Measurements from ENCODE around the gene PTGES2.

Gene PTGES2

DNA sequence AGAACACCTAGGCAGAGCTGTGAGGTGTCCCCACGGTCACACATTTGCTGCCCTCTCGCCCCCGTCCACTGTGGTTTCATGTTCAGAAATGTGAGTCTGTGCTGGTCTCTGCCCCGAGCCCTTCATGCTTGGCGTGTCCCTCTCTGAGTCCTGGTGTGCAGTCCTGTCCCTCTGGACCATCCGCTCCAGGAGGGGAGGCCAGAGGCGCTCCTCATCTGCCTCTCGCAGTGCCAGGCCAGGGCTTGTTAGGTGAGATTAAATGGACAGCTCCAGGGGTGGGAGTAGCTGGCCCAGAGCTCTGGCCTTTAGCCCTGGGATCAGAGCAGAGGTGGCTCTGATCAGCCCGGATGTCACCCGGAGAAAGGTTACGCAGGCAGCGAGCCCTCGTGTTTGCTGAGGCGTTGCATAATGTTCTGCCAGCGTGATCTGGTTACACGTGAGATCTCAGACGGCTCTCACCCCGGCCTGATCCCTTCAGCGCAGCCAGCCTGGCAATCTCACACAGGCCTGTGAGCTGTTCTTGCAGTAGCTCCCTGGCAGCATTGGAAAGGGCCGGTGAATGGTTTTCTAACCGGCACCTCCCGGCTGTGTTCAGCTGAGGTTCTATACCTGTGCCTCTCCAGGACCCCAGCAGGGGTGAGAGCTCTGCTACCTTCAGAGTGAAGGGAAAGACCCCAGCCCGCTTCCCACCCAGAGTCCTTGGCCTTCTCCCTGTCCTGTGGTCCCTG is 24.5 kb downstream of the PTGES2 start:
- no peak for DNase-seq (ENCODE audit: low read depth)

DNA sequence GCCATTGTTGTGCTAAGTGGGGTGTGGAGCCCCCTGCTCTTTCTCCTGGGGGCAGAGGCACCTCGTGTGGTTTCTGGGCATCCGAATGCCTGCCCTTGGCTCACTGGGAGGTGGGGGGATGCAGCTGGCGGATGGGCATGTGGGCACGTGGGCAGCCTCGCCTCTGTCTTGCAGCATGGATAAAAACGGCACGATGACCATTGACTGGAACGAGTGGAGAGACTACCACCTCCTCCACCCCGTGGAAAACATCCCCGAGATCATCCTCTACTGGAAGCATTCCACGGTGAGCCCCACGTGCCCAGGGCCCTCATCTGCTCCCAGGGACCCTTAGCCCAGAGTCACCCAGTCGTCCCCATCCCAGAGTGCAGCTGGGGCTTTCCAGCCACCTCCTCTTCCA is 25.3 kb downstream of the PTGES2 start:
- DNase-seq (ENCODE audit: low read depth) = no peak

DNA sequence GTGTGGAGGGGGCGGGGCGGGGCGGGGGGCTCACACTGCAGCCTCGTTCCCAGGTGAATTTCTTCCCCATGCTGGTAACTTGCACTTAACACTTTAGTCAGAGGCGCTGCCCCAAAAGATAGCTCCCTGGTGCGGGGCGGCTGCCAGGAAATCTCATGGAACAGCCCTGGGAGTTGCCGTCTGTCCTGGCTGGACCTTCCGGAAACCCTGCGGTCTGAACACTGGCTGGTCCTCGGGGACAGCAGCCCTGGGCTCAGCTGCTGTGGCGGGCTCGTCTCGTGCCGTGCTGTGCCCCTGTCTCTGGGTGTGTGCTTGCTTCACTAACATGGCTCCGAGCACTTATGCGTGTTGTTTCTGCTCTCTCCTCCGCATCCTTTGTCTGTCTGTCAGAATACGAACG is 25.8 kb downstream of the PTGES2 start:
- DNase-seq (ENCODE audit: low read depth) = no peak

DNA sequence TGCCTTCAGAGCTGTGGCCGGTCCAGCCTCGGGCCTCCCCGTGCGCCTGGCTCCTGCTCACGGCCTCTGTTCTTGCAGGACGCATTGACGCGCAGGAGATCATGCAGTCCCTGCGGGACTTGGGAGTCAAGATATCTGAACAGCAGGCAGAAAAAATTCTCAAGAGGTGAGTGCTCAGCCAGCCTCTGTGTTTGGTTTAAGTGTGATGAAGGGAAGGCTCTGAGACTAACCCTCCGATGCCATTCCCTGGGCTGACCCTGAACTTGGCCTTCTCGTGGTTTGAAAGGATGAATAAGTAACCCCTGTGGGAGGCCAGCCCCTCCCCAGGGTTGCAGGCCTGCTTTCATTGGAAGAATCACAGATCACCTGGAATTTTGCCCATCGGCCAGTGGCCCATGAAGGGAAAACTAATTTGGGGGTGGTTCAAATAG is 26.3 kb downstream of the PTGES2 start:
- no peak for DNase-seq (ENCODE audit: low read depth)

DNA sequence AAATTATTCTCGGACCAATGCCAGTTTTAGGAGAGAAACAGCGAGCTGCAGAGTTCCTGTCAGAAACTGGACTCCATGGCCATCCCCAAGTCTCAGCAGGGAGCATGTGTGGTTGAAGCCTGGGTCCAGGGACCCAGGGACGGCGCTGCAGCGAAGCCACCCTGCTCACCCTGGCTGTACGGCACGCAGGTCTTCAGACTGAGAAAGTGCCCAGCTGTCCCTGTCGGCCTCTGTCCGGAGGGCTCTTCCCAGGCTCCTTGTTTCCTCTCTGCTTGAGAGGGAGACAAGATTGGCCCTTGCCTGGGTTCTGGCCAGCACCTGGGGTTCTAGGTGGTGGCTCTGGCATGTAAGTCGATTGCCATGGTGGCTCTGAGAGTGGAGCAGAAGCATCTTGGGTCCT is 26.9 kb downstream of the PTGES2 start:
- no peak for DNase-seq (ENCODE audit: low read depth)

- DNase-seq (ENCODE audit: low read depth) = no peak
These were observed 27.5 kb downstream of the PTGES2 start for GRCh38 chr9:128099932-128100491.

GRCh38 chr9:128099231-128099931 is 28.1 kb downstream of the PTGES2 start:
- no peak for DNase-seq (ENCODE audit: low read depth)

GRCh38 chr9:128098297-128099230 is 29.0 kb downstream of the PTGES2 start:
- peak; percentile 25 for DNase-seq (ENCODE audit: low read depth)

DNA sequence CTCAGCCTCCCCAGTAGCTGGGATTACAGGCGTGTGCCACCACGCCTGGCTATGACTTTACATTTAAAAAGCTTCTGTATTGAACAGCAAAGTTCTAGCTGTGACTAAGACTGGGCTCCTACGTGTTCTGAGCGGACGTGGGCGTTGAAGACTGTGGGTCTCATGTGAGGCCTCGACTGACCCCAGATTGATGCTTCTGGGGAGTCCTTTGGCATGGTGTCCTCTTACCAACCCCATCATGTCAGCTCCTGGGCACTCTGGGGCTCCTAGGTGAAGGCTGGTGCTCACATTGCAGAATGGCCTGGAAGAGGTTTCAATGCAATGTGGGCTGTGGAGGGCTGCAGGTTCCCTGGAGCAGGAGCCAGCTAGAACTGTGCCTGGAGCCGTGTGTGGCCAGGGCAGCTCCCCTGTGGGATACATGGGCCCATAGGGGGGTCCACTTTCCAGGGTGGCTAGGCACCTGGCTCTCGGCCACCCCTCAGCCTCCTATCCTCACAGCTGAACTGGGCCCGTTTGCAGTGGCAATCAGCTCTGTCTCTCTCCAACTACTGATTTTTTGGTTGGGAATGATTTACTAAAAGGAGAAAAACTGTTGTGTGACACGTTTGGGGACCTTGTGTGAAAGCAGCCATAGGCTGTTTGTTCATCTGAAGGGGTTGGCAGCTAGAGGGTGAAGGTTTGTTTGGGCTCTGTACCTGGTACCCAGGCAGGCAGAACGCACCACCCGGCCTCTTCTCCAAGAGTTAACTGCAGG is 29.8 kb downstream of the PTGES2 start:
- no peak for DNase-seq (ENCODE audit: low read depth)

DNA sequence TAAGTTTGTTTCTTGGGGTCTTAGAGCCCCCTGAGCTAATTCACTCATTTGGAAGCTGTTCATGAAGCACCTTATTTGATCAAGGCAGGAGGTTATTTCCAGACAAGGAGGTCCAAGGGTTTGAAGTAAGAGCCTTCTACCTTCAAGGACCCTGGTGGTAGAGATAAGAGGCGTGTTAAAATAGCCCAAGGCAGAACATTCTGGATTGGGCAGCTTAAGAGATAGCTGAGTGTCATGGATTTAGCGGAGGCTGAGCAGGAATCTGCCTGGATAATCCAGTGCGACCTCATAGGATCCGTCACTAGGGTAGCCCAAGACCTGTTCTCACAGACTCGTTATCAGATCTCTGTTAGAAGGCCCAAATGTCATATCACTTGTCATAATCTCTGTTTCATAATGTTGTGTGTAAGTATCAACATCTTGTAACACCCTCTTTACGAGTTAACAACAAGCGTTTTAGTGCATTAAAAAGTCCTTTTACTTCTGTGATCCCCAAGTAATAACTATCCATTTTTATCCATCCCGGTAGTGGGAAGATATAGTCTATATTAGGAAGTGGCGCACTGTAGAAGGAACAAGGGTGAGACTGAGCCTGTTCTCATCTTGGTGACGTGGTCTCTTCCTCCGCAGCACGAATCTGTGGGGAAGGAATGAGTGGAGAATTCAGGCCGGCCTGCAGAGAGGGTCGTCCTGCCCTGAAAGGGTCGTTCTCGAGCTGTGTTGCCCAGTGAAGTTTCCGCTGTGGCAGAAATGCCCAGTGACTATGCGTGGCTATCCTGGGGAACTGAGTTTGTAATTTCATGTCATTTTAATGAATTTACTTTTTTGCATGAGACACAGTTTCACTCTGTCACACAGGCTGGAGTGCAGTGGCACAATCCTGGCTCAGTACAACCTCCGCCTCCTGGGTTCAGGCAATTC is 30.7 kb downstream of the PTGES2 start:
- DNase-seq (ENCODE audit: low read depth) = no peak

- DNase-seq (ENCODE audit: low read depth) = no peak
These were observed 32.5 kb downstream of the PTGES2 start for GRCh38 chr9:128094950-128095544.

DNA sequence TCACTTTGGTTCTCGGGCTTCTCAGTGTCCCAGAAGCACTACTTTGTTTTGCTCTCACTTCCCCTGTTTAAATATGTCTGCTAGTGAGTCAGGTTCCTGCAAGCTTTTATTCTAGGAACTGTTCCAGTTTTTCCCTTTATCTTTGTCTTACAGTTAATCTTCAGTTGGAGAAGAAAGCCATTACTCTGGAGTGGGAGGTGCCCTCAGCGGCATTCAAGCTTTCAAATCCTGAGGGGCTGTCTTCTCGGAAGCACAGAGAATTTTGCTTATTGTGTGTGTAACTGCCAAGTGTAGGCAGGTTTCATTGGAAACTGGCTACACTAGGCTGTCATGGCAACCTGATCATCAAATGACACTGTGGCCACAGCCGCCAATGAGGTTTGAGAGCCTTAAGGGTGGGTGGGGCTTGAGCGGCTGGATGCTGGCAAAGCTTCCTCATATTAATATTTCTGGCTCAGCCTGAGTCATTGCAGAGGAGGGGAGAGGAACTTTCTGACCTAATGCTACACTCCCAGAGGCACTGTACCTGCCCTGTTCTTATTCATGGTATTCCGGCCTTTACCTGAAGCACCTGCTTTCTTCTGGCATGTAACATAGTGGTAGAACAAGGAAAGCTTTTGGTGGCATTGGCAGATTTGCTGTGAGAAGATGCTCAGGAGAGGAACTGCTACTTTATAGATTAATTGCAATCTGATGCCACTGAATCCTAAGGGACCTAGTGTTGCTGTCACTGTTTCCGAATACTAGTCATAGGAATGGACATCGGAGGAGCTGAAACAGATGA is 33.2 kb downstream of the PTGES2 start:
- peak; percentile 60 for DNase-seq (ENCODE audit: low read depth)

DNA sequence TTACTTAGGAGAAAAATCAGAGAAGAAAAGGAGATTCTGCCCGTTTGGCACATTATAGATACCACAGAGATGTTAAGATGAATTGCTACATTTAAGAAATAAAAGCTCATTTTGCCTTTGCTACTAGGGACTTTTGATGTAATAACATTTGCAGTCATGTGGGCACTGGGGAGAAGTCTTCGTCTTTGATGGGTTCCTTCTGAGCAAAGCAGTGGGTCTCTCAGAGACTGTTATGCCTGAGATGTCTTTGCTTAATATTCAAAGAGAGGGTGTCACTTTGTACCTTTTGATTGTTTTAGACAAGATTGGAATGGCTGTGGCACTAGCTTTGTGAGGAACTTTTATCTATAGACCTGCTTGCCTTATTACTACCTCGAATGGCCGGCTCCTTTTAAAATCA is 34.5 kb downstream of the PTGES2 start:
- no peak for DNase-seq (ENCODE audit: low read depth)

DNA sequence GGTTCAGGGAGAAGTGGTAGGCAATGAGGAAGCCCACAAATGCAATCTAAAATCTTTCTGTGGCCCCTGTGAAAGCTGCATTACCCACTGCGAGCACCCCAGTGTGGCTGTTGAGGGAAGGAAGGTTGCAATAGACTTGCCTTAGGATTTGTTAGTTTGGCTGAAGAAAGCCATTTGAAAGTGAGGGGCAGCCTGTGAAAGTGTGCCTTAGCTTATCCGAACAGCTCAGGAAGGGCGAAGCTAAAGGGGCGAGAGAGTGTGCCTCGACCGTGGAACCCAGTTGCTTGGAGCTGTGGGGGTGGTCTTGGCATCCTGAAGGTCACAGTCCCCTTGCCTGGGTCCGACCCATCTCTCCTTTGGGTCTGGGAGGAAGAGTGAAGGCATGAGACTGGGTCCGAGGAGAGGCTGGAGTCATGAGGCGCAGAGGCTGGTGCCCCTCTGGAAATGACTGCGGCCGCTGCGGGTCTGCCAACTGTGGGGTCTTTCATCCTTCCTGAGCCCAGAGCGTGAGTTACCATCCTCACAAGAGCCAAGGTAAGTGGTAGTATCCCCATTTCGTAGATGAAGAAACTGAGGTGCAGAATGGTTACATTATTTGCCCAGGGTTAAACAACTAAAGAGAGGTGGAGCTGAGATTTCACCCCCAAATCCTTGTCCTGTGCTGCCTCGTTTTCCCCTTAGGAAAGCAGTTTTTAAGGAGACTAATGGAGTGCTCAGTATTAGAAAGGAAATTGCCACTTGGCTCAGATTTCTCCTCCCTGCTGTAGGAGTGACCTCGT is 35.1 kb downstream of the PTGES2 start:
- DNase-seq (ENCODE audit: low read depth) = no peak

GRCh38 chr9:128091571-128091970 is 36.0 kb downstream of the PTGES2 start:
- DNase-seq (ENCODE audit: low read depth) = no peak

DNA sequence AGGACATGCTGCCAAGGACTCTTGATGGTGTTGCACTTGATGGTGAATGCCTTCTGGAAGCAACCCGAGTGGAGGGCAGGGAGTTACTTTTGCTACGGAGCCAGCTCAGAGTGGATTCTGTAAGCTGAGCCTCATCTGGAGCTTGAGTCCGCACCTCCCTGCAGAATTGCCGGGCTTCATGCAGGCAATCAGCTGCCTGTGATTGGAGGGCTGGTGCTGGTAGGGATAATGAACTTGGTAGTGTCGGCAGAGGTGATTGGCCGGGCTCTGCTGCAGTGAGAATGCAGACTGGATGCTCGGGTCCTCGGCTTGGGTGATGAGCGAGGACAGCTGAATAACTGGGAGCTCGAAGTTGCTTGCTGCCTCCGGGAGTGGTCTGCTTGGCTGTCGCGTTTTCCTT is 36.4 kb downstream of the PTGES2 start:
- DNase-seq (ENCODE audit: low read depth) = no peak

DNA sequence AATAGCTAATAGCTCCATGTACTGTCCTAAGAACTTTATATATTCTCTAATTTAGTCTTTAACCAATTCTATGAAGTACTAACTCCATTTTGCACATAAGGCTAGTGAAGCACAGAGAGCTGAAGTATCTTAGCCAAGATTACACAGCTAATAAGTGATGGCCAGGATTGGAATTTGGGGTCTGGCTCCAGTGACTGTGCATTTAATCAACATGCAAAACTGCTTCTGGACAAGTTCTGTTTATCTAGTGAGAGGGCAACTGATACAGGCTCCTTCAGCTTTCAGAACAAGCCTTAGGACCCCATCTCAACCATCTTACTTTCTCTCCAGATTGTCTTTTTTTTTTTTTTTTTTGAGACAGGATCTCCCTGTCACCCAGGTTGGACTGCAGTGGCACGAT is 38.2 kb downstream of the PTGES2 start:
- no peak for DNase-seq (ENCODE audit: low read depth)

DNA sequence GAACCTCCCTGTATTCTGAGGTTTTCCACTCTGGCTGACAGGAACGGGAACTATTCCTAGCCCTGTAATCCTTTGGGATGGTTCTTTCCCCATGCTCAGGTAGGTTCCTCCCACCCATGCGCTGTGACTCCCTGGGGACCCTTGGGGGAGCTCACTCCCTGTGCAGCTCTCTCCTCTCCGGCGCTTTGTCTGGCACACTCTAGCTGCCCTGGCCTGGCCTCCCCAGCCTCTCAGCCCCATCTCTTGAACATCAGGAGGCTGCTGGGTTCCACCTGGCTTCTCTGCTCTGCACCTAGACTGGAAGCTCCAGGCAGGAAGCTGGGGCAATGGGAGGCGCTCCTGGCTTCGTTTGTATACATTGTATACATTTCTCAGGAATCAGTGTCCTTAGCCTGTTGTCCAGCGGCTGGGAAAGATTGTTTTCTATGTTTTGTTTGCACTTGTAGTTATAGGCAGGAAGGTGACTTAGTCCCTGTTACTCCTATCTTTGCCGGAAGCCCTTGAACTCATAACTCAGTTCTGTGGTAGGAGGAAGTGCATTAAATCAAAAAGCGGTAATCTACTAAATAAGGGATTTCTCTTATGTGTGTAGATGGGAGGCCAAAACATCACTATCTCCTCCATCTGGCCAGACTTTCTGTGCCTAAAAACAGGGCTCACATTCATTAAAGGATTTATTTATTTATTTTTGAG is 39.1 kb downstream of the PTGES2 start:
- no peak for DNase-seq (ENCODE audit: low read depth)

All from stimulated activated CD8-positive, alpha-beta memory T cell treated with anti-CD3 and anti-CD28 coated beads, Interleukin-7, amount 100 ng/mL, for 24 hours (primary cell).